Activated CD4-positive, alpha-beta T cell treated with anti-CD3 and anti-CD28 coated beads, Interleukin-2, amount 10 ng/mL, durations not matched to agents 7 days and 5 days (primary cell): Measurements from ENCODE around the gene RPS8. TPM values are rescaled to one million over a fixed set of nuclear protein-coding genes. Genes with fewer than 3 reads are reported as not detected.
A peak's percentile ranks its signal among the peaks of the same experiment; 100 is the strongest.
"Not testable (repeated sequence)": the region's sequence is repeated elsewhere in the genome, so short reads cannot be mapped to it uniquely, and the experiment has no call there.

Source experiments
- CTCF ChIA-PET: fragments of 350-600 bp; sonication (Branson Sonifier 250); formaldehyde crosslinking; loops from one replicate; lab custom pipeline; 2021; ENCODE audit warnings: antibody characterized with exemption; lab: Charles Lee
- POLR2A ChIA-PET: fragments of 350-600 bp; sonication (Branson Sonifier 250); formaldehyde crosslinking; loops from one replicate; lab custom pipeline; 2021; ENCODE audit warnings: antibody characterized with exemption; lab: Charles Lee
- DNase-seq: peaks from one replicate; pipeline ENCODE4 v3.0.0-alpha.2; 2020
- H3K27ac Mint-ChIP-seq: one replicate; pipeline ENCODE4 v1.8.0; 2021; ENCODE audit warnings: mild to moderate bottlenecking, moderate library complexity, mixed read lengths
- H3K27me3 Mint-ChIP-seq: one replicate; pipeline ENCODE4 v1.8.0; 2021; ENCODE audit warnings: mixed read lengths
- H3K36me3 Mint-ChIP-seq: one replicate; pipeline ENCODE4 v1.8.0; 2021; ENCODE audit warnings: low read depth, mixed read lengths
- H3K4me1 Mint-ChIP-seq: one replicate; pipeline ENCODE4 v1.8.0; 2021; ENCODE audit warnings: mixed read lengths
- H3K4me3 Mint-ChIP-seq: one replicate; pipeline ENCODE4 v1.8.0; 2021; ENCODE audit warnings: mild to moderate bottlenecking, moderate library complexity, mixed read lengths
- H3K9me3 Mint-ChIP-seq: one replicate; pipeline ENCODE4 v1.8.0; 2021; ENCODE audit warnings: mixed read lengths
- total RNA-seq, 2 experiments: library from RNA; stranded (reverse); gene quantifications; one replicate each; pipeline ENCODE4 v1.2.3, GENCODE V29; 2021

RPS8 gene
- total RNA-seq, 2 experiments from 2014 or later = 1,879 to 1,968 TPM

- POLR2A ChIA-PET = interaction anchor here (3.3 to 4.4 kb wide), 2 partner anchors 12 to 85 kb away, joined by 31 to 40 read pairs; no protein-coding TSS in a partner anchor
- no peak for DNase-seq
- Mint-ChIP-seq H3K4me1 (peaks cover 87% of the 10 kb centered on the region), H3K27me3 (no peaks in the 10 kb centered on the region), H3K4me3 (peak within 1 kb of the TSS; percentile 71), H3K9me3 (no peaks in the 10 kb centered on the region), H3K36me3 (peaks cover 72% of the 10 kb centered on the region), H3K27ac (peak within 1 kb of the TSS; percentile 100)
- CTCF ChIA-PET = interaction anchor here (0.6 to 1.3 kb wide), 3 partner anchors 11 to 16 kb away, joined by 3 to 4 read pairs (median 4); no protein-coding TSS in a partner anchor
These were observed 31.5 kb downstream of the RPS8 start, which contains the start of gene DYNLT4 for GRCh38 chr1:44806704-44807363. Gene DYNLT4, minus strand, starts transcription at chr1:44807351. Its CDS starts 683 bp downstream, at chr1:44806668.

GRCh38 chr1:44807364-44808062, 32.2 kb downstream of the RPS8 start:
- H3K4me1 Mint-ChIP-seq = peaks cover 86% of the 10 kb centered on the region
- H3K27me3 Mint-ChIP-seq = no peaks in the 10 kb centered on the region
- H3K9me3 Mint-ChIP-seq = no peaks in the 10 kb centered on the region
- peak overlapping the region; percentile 100 for H3K27ac Mint-ChIP-seq
- H3K36me3 Mint-ChIP-seq = peaks cover 68% of the 10 kb centered on the region
- DNase-seq = peak; percentile 95
- ChIA-PET CTCF (interaction anchor here (0.6 to 2.7 kb wide), 9 partner anchors 8 to 244 kb away, joined by 3 to 33 read pairs (median 5); partner anchors contain the start of genes BEST4 and PLK3), POLR2A (interaction anchor here (3.3 to 4.4 kb wide), 2 partner anchors 12 to 85 kb away, joined by 31 to 40 read pairs; no protein-coding TSS in a partner anchor)
- peak overlapping the region; percentile 71 for H3K4me3 Mint-ChIP-seq

GRCh38 chr1:44808063-44808937, 33.0 kb downstream of the RPS8 start, which contains the start of gene BTBD19:
Gene BTBD19, plus strand, starts transcription at chr1:44808523. Its CDS starts 298 bp downstream, at chr1:44808821.
- ChIA-PET CTCF (interaction anchor here (0.6 to 2.7 kb wide), 13 partner anchors 9 to 495 kb away, joined by 3 to 33 read pairs (median 5); partner anchors contain the start of genes BEST4 and PLK3), POLR2A (interaction anchor here (1.5 to 4.4 kb wide), 4 partner anchors 8 to 86 kb away, joined by 8 to 40 read pairs (median 26); partner anchors contain the start of gene PLK3)
- Mint-ChIP-seq H3K4me1 (peaks cover 80% of the 10 kb centered on the region), H3K4me3 (peak within 1 kb of the TSS; percentile 71), H3K9me3 (no peaks in the 10 kb centered on the region), H3K36me3 (peaks cover 60% of the 10 kb centered on the region), H3K27me3 (no peaks in the 10 kb centered on the region), H3K27ac (peak within 1 kb of the TSS; percentile 100)
- DNase-seq = no peak

GRCh38 chr1:44808938-44809917, 33.9 kb downstream of the RPS8 start:
- H3K36me3 Mint-ChIP-seq = peaks cover 55% of the 10 kb centered on the region
- H3K27me3 Mint-ChIP-seq = no peaks in the 10 kb centered on the region
- POLR2A ChIA-PET = interaction anchor here (1.1 to 4.4 kb wide), 5 partner anchors 9 to 112 kb away, joined by 3 to 40 read pairs (median 22); partner anchors contain the start of gene PLK3
- H3K9me3 Mint-ChIP-seq = no peaks in the 10 kb centered on the region
- CTCF ChIA-PET = interaction anchor here (0.8 to 2.7 kb wide), 13 partner anchors 9 to 494 kb away, joined by 3 to 33 read pairs (median 6); partner anchors contain the start of genes BEST4, PLK3 and RNU5D-1
- H3K27ac Mint-ChIP-seq = peak overlapping the region; percentile 100
- peak overlapping the region; percentile 71 for H3K4me3 Mint-ChIP-seq
- peak; percentile 94 for DNase-seq
- peaks cover 79% of the 10 kb centered on the region for H3K4me1 Mint-ChIP-seq

GRCh38 chr1:44810101-44810761, 34.9 kb downstream of the RPS8 start:
- ChIA-PET POLR2A (interaction anchor here (0.7 to 4.4 kb wide), 6 partner anchors 9 to 113 kb away, joined by 3 to 40 read pairs (median 15); partner anchors contain the start of gene PLK3), CTCF (interaction anchor here (0.6 to 2.7 kb wide), 9 partner anchors 8 to 83 kb away, joined by 3 to 33 read pairs (median 6); partner anchors contain the start of genes PLK3 and RNU5D-1)
- no peaks in the 10 kb centered on the region for H3K27me3 Mint-ChIP-seq
- H3K36me3 Mint-ChIP-seq = peaks cover 51% of the 10 kb centered on the region
- no peak for DNase-seq
- peak overlapping the region; percentile 71 for H3K4me3 Mint-ChIP-seq
- H3K9me3 Mint-ChIP-seq = no peaks in the 10 kb centered on the region
- H3K4me1 Mint-ChIP-seq = peaks cover 82% of the 10 kb centered on the region
- H3K27ac Mint-ChIP-seq = peak overlapping the region; percentile 100

GRCh38 chr1:44810762-44811105, 35.4 kb downstream of the RPS8 start:
- H3K27me3 Mint-ChIP-seq, H3K9me3 Mint-ChIP-seq, H3K4me3 Mint-ChIP-seq, DNase-seq: not testable (repeated sequence)
- Mint-ChIP-seq H3K27ac (peak overlapping the region; percentile 100), H3K36me3 (peaks cover 50% of the 10 kb centered on the region), H3K4me1 (peaks cover 79% of the 10 kb centered on the region)
- ChIA-PET POLR2A (interaction anchor here (0.7 to 4.4 kb wide), 2 partner anchors 9 to 89 kb away, joined by 7 to 31 read pairs; no protein-coding TSS in a partner anchor), CTCF (interaction anchor here (0.6 to 1.4 kb wide), 3 partner anchors 11 to 83 kb away, joined by 3 to 4 read pairs (median 3); partner anchors contain the start of gene PLK3)

GRCh38 chr1:44811234-44811633, 35.9 kb downstream of the RPS8 start:
- H3K4me3 Mint-ChIP-seq = no peak overlapping the region
- DNase-seq = no peak
- H3K36me3 Mint-ChIP-seq = peaks cover 50% of the 10 kb centered on the region
- ChIA-PET POLR2A (interaction anchor here (0.7 to 4.4 kb wide), 2 partner anchors 8 to 89 kb away, joined by 7 to 31 read pairs; no protein-coding TSS in a partner anchor), CTCF (interaction anchor here (0.6 to 1.4 kb wide), 4 partner anchors 9 to 84 kb away, joined by 3 to 4 read pairs (median 3); partner anchors contain the start of gene PLK3)
- H3K27me3 Mint-ChIP-seq = no peaks in the 10 kb centered on the region
- H3K9me3 Mint-ChIP-seq = no peaks in the 10 kb centered on the region
- peak overlapping the region; percentile 100 for H3K27ac Mint-ChIP-seq
- H3K4me1 Mint-ChIP-seq = peaks cover 78% of the 10 kb centered on the region

- DNase-seq = no peak
- H3K4me3 Mint-ChIP-seq = peak overlapping the region; percentile 85
- ChIA-PET CTCF (interaction anchor here (0.7 to 2.2 kb wide), 7 partner anchors 12 to 709 kb away, joined by 3 to 16 read pairs (median 5); partner anchors contain the start of genes PLK3, PRDX1 and RNU5D-1), POLR2A (interaction anchor here (0.6 kb wide), 1 partner anchor 34 kb away, joined by 3 read pairs; no protein-coding TSS in a partner anchor)
- peak overlapping the region; percentile 76 for H3K27ac Mint-ChIP-seq
- peaks cover 36% of the 10 kb centered on the region for H3K36me3 Mint-ChIP-seq
- no peaks in the 10 kb centered on the region for H3K27me3 Mint-ChIP-seq
- peaks cover 71% of the 10 kb centered on the region for H3K4me1 Mint-ChIP-seq
- H3K9me3 Mint-ChIP-seq = no peaks in the 10 kb centered on the region
These were observed 37.6 kb downstream of the RPS8 start for GRCh38 chr1:44812822-44813543.

GRCh38 chr1:44815926-44816325, 40.6 kb downstream of the RPS8 start:
- POLR2A ChIA-PET, H3K27ac Mint-ChIP-seq, DNase-seq, H3K9me3 Mint-ChIP-seq, H3K27me3 Mint-ChIP-seq, H3K4me3 Mint-ChIP-seq: not testable (repeated sequence)
- CTCF ChIA-PET = interaction anchor here (0.7 to 1.1 kb wide), 3 partner anchors 16 to 242 kb away, joined by 3 read pairs; partner anchors contain the start of gene PLK3
- peaks cover 66% of the 10 kb centered on the region for H3K4me1 Mint-ChIP-seq
- peaks cover 20% of the 10 kb centered on the region for H3K36me3 Mint-ChIP-seq
